Stimulated activated CD4-positive, alpha-beta T cell treated with anti-CD3 and anti-CD28 coated beads, Interleukin-12 subunit alpha, Interleukin-12 subunit beta, amount 100 ng/mL, for 4 hours (primary cell): ENCODE data around the gene DEFB126.
"Not testable (repeated sequence)": the region's sequence is repeated elsewhere in the genome, so short reads cannot be mapped to it uniquely, and the experiment has no call there.

Experiments
- DNase-seq: peaks from one replicate; pipeline ENCODE4 v3.0.0-alpha.2; 2020

The DEFB126 gene

GRCh38 chr20:142290-142689, at the start of gene DEFB126:
Gene DEFB126, plus strand, starts transcription at chr20:142590. Its CDS starts 39 bp downstream, at chr20:142629.
- no peak for DNase-seq

DNA sequence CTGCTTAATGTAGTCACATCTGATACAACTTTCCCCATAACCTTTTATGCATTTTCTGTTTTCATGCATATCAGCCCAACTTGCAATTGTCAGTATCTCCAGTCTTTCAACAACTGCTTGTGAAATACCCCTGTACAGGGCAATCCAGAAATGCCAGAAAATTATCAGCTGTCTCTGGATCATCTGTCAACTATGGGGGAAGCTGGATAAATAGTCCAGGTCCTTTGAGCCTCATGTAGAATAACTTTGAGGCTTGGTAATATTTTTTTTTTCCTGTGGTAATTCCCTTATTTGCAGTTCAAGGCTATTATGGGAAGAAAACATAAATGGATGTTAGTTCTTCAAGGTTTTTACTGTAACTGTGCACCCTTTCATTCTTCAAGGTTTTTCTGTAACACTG, 48.7 kb upstream of the DEFB126 start:
- no peak for DNase-seq

DNA sequence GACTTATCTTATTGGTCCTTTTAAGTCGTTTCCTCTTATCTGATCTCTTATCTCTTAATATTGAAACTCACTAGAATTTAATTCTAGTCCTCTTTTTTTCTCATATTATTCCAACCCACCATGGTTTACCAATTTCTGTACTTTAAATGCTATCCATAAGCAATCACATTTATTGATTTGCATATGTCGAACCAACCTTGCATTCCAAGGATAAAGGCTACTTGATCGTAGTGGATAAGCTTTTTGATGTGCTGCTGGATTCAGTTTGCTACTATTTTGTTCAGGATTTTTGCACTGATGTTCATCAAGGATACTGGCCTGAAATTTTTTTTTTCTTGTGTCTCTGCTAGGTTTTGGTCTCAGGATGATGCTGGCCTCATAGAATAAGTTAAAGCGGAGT, 47.2 kb upstream of the DEFB126 start:
- DNase-seq = no peak

GRCh38 chr20:97691-98090, 44.7 kb upstream of the DEFB126 start:
- not testable (repeated sequence) for DNase-seq

- DNase-seq = no peak
Observed at GRCh38 chr20:101975-102374, 40.4 kb upstream of the DEFB126 start.

DNA sequence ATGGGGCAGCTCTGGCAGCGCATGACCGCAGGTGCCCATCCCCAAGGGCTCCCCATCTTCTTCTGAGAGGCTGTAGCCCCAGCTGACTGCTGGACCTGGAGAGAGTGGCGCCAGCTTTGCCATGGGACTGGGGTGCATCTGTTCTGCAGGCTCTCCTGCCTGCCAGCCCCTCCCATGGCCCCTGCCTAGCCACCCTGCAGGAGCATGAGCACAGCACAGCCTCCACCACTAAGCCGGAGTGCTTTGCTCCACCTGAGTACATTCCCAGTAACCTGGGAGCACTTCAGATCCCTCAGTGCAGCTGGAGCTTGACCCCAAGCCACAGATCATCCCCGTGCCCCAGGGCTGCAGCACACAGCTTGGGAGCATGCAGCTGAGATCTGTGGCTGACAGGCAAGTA, 38.9 kb upstream of the DEFB126 start:
- no peak for DNase-seq

DNA sequence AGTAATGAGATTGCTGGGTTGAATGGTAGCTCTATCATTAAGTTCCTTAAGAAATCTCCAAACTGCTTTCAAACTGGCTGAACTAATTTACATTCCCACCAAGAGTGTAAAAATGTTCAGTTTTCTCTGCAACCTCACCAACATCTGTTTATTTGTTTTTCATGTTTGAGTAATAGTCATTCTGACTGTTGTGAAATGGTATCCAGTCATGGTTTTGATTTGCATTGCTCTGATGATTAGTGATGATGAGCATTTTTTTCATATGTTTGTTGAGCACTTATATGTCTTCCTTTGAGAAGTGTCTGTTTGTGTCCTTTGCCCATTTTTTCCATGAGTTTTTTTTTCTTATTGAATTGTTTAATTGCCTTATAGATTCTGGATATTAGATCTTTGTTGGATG, 30.0 kb upstream of the DEFB126 start:
- DNase-seq = no peak

- no peak for DNase-seq
Observed at GRCh38 chr20:117518-117917, 24.9 kb upstream of the DEFB126 start.

GRCh38 chr20:129786-130323, 12.5 kb upstream of the DEFB126 start:
- not testable (repeated sequence) for DNase-seq

- DNase-seq = no peak
Observed at GRCh38 chr20:137668-138490, 4.5 kb upstream of the DEFB126 start.

DNA sequence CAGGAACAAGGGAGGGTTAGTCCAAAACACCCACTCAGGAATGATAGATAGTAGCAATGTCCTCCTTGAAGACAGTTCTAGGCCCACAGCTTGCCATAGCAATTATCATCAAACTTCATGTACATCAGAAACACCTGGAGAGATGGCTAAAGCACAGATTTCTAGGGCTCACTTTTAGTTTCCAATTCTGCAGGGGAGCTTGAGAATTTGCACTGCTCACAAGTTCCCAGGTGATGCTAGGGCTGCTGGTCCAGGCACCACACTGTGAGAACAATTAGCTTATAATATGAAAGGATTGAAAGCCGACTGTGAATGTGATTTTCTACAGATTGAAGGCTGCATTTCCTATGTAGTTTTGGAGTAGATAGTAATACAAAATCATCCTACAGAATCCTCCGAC, 3.5 kb downstream of the DEFB126 start:
- no peak for DNase-seq

DNA sequence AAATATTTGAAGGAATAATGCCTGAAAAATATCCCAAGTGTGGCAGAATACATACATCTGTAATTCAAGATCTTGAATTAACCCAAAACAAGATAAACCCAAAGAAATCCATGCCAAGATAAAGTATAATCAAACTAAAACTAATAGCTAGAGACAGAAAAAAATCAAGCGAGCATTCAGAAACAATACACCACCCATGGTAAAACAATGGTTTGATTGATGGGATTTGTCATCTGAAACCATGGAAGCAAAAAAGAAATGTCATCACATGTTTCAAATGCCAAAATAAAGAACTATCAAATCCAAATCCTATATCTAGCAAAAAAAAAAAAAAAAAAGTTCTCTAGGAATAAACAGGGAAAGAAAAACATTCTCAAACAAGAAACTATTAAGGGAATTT, 9.7 kb downstream of the DEFB126 start:
- DNase-seq = no peak

GRCh38 chr20:157154-157553, 14.8 kb downstream of the DEFB126 start, which contains the start of gene DEFB127:
Gene DEFB127, plus strand, starts transcription at chr20:157454. Its CDS starts 91 bp downstream, at chr20:157545.
- DNase-seq = no peak

- no peak for DNase-seq
Observed at GRCh38 chr20:164618-165017, 22.2 kb downstream of the DEFB126 start.

DNA sequence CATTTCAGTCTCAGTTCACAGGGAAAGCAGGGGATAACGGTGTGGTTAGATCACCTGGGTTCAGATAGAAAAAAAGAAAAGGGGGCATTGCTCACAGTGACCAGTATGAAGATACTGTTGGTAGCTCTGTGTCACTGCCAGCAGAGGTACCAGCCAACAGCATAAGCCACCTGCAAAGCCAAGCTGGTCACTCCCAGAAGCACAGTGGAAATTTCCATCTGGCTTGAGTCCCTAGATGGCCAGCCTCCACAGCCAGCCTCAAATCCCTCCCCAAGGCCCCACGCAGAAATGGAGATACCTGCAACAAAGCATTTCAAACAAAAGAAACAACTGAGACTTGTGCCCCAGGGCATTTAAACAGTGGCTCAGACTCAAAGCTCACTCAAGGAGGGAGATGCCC, 26.5 kb downstream of the DEFB126 start:
- DNase-seq = no peak

GRCh38 chr20:184288-184687, 41.9 kb downstream of the DEFB126 start:
- DNase-seq = no peak

DNA sequence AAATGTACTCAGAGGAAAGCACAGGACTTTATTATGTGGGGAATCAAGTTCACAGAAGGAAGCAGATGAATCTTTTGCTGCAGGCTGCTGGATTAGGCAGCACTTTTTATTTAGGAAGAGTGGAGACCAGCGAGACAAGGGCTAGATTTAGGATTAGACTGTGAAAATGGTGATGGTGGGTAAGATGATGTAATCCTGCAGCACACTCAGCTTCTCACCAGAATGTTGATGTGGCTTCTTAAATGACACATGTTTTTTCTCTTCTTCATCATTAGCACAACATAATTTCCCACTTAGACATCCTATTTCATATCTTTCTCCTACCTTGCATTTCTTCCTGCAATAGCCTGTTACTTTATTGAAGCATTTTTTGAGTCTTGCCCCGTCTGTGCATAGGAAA, 45.3 kb downstream of the DEFB126 start:
- DNase-seq = no peak

DNA sequence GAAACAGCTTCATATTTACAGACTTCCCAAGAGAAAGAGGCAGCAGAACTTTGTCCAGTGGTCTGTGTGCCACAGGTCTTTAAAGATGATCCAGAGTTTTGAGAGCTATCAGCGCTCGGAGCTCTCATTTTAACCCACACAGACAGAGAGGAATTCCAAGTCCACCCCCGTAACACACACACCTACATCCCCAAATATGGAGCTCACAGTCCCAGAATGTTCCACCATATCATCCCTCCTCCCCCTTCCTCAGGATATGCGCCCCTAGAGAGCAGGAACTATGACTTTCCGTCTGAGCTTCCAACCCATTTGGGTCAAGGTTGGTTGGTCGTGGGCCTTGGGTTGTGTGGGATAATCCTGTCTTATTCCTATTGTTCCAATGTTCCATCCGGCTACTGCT, 47.2 kb downstream of the DEFB126 start, which contains the start of gene DEFB128:
Gene DEFB128, minus strand, starts transcription at position 101 of the 400 bp plus-strand sequence. Its CDS starts 88 bp downstream, at position 13.
- no peak for DNase-seq
